T-helper 17 cell (primary cell): Measurements from ENCODE around the gene SHTN1. TPM values are rescaled to one million over a fixed set of nuclear protein-coding genes. Genes with fewer than 3 reads are reported as not detected.

ENCODE experiments used
- ATAC-seq: fragments of 150-1000 bp; cut with Tn5 transposase; 2 replicates; pipeline ENCODE4 v1.10.0; 2021; ENCODE audit warnings: mild to moderate bottlenecking, moderate library complexity
- DNase-seq, 3 donors: peaks; one replicate each; pipeline versions ENCODE4 v3.0.0 to v3.0.0-alpha.2; 2020 to 2021
- H3K9me3 ChIP-seq: one replicate; pipeline ENCODE4 v1.7.0; 2013; ENCODE audit warnings: low read length, mild to moderate bottlenecking; ENCODE audit not compliant: control insufficient read depth, poor library complexity, severe bottlenecking
- H3K27ac Mint-ChIP-seq: one replicate; pipeline ENCODE4 v1.8.0; 2022; ENCODE audit warnings: mild to moderate bottlenecking, moderate library complexity, mixed read lengths
- H3K27me3 Mint-ChIP-seq: one replicate; pipeline ENCODE4 v1.8.0; 2022; ENCODE audit warnings: mixed read lengths
- H3K36me3 Mint-ChIP-seq: one replicate; pipeline ENCODE4 v1.8.0; 2022; ENCODE audit warnings: low read depth, mixed read lengths
- H3K4me1 Mint-ChIP-seq: one replicate; pipeline ENCODE4 v1.8.0; 2022; ENCODE audit warnings: mild to moderate bottlenecking, mixed read lengths
- H3K4me3 Mint-ChIP-seq: one replicate; pipeline ENCODE4 v1.8.0; 2022; ENCODE audit warnings: mild to moderate bottlenecking, moderate library complexity, mixed read lengths
- total RNA-seq, 4 donors: library from RNA in 2 of 4; stranded (reverse) in 2 of 4; gene quantifications; one replicate each; pipeline ENCODE4 v1.2.3 and lab custom pipeline; 2022 to 2026

Gene SHTN1
- total RNA-seq, 2 donors from 2014 or later, result 2.4 to 2.7 TPM

DNA sequence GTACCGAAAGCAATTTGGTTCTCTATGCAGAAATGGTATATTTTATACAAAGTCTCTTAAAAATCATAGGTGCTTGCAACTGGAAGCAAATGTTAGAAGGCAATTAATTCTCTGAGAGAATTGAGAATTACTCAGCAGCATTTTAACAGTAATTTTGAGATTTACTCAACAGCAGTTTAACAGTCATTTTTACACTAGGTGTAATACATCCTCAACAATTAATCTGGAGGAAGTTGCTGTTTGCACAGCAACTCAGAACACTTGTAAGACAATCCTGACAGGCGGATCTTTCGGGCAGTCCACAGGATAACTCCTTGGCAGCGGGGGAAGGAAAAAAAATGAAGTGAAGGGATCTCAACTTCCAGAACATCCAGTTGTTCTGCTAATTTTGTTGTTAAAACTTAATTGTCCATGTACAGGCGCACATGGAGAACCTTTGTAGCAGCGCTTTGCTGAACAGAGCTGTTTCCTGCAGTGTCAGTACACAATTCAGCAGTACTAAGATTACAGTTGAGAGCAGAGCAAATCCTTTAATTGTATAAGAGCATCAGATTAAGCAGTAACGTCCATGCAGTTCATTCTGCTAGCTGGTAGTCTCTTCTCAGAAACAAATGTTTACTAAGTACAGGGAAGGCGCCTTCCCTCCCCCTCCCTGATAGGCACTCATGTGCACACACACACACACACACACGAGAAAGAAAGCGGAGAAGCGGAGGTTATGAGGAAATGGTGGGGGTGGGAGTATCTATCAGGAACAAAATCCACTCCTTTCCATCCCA, 111.9 kb downstream of the SHTN1 start:
- Mint-ChIP-seq H3K36me3 (no peaks in the 10 kb centered on the region), H3K4me1 (peaks cover 3% of the 10 kb centered on the region), H3K27ac (no peak overlapping the region), H3K27me3 (peaks cover 35% of the 10 kb centered on the region), H3K4me3 (no peak overlapping the region)
- H3K9me3 ChIP-seq, result no peaks in the 10 kb centered on the region
- ATAC-seq, result no peak
- DNase-seq, result no peak

DNA sequence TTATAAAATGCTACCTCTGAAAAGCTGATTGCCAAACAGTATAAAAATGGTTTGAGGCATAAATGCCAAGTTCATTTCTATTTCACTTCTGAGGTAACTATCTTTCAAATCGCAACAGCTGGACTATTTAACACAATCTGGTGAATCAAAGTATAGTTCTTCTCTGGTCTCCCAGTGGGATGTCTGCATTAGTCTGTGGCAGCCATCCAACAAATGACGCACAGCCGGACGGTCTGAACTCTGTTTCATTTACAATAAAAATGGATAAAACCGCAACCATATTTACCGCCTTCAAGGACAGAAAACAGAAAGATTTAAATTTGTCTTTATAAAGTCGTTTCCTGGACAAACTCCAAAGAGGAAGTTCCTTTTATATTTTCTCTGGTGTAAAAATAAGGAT, 113.8 kb downstream of the SHTN1 start:
- no peak for DNase-seq
- Mint-ChIP-seq H3K4me3 (no peak overlapping the region), H3K27ac (no peak overlapping the region), H3K4me1 (peaks cover 3% of the 10 kb centered on the region), H3K36me3 (no peaks in the 10 kb centered on the region), H3K27me3 (peaks cover 47% of the 10 kb centered on the region)
- no peak for ATAC-seq
- no peaks in the 10 kb centered on the region for H3K9me3 ChIP-seq

DNA sequence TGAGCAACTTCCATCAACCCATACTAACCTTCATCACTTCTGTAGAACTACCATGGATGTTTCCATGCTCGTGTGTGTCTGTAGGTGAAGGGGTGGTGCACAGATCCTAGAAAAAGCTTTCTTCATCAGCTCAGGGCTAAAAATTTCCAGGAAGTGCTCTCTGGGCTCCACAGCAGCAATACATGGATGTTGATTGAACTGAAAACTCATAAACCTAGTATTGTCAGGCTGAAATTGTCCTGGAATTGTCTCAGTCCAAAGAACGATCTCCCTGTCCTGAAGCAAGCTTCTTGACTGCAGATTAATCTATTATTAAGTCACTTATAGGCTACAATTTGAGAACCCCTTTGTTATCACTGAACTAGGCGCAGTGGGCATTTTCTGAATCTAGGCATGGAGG, 115.9 kb downstream of the SHTN1 start:
- Mint-ChIP-seq H3K27ac (no peak overlapping the region), H3K4me3 (no peak overlapping the region), H3K4me1 (peaks cover 3% of the 10 kb centered on the region), H3K36me3 (no peaks in the 10 kb centered on the region), H3K27me3 (peaks cover 47% of the 10 kb centered on the region)
- ATAC-seq (no peak), DNase-seq (no peak)
- no peaks in the 10 kb centered on the region for H3K9me3 ChIP-seq

DNA sequence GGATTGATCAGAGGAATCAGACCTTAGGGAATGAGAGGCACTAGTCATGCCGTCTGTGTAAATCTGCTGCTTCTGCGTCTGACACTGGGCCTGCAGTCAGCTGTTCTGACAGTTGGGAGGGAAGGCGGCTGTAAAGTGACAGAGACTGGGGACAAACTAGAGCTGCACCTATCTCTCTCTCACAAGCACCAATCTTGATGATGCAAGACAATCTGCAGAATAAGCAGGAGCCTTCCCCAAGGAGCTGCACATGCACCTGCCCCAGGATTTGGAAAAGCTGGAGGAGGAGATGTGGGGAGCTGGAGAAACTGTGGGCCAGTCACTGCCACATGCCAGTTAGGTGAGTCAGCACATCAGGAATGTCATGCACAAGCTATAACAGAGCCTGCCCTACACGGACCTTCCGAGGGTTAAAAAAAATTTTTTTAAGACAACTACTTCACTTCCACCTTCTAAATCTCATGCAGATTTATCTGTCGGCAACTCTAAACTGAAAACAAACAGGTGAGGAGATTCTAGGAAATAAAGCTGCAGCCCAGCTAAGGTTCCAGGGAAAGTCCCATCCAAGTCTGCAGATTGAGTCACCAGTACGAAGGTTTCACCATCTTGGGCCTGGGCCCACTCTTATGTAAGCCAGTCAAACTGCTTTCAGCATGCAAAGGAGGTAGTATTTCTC, 116.5 kb downstream of the SHTN1 start:
- ATAC-seq (no peak), DNase-seq (no peak)
- Mint-ChIP-seq H3K27ac (no peak overlapping the region), H3K27me3 (peaks cover 45% of the 10 kb centered on the region), H3K4me1 (peaks cover 3% of the 10 kb centered on the region), H3K36me3 (no peaks in the 10 kb centered on the region), H3K4me3 (no peak overlapping the region)
- no peaks in the 10 kb centered on the region for H3K9me3 ChIP-seq

DNA sequence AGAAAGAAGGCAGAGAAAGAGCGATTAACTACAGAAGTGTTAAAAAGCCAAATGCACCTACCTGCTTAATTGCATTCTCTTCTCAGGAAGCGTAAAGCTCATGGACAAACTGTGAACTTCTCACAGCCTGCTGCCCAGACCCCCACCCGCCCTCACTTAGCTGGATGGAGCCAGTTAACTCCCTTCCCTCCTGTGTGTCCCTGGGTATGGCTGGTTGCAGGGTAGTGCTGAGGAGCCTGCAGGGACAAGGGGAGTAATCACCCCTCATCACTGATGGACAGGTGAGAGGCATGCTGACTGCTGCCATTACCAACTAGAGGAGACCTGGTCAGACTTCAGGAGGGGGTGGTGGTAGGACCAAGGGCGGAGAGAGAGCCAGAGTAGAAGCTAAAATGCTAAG, 118.2 kb downstream of the SHTN1 start:
- Mint-ChIP-seq H3K27me3 (peaks cover 36% of the 10 kb centered on the region), H3K27ac (no peak overlapping the region), H3K4me1 (no peaks in the 10 kb centered on the region), H3K36me3 (no peaks in the 10 kb centered on the region), H3K4me3 (no peak overlapping the region)
- H3K9me3 ChIP-seq, result no peaks in the 10 kb centered on the region
- DNase-seq (no peak), ATAC-seq (no peak)

DNA sequence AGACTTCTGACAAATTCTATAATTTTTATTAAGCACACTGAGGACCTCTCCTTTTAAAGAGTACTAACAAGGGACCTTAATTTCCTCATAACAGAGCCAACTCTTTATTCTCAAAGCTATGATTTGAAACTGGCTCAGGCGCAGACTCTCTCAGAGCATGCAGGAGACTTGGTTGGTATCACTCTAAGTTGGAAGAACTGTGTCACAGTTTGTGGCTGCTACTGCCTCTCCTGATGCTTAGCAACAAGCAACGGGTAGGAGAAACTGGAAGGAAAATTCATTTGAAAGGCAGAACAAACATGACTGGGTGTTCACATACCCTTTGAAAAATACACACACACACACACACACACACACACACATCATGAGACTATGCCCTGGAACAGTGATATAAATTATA, 122.3 kb downstream of the SHTN1 start:
- H3K27me3 Mint-ChIP-seq, result peaks cover 35% of the 10 kb centered on the region
- ATAC-seq, result no peak
- H3K4me1 Mint-ChIP-seq, result no peaks in the 10 kb centered on the region
- DNase-seq, result no peak
- no peak overlapping the region for H3K4me3 Mint-ChIP-seq
- H3K9me3 ChIP-seq, result no peaks in the 10 kb centered on the region
- H3K36me3 Mint-ChIP-seq, result no peaks in the 10 kb centered on the region
- H3K27ac Mint-ChIP-seq, result no peak overlapping the region

DNA sequence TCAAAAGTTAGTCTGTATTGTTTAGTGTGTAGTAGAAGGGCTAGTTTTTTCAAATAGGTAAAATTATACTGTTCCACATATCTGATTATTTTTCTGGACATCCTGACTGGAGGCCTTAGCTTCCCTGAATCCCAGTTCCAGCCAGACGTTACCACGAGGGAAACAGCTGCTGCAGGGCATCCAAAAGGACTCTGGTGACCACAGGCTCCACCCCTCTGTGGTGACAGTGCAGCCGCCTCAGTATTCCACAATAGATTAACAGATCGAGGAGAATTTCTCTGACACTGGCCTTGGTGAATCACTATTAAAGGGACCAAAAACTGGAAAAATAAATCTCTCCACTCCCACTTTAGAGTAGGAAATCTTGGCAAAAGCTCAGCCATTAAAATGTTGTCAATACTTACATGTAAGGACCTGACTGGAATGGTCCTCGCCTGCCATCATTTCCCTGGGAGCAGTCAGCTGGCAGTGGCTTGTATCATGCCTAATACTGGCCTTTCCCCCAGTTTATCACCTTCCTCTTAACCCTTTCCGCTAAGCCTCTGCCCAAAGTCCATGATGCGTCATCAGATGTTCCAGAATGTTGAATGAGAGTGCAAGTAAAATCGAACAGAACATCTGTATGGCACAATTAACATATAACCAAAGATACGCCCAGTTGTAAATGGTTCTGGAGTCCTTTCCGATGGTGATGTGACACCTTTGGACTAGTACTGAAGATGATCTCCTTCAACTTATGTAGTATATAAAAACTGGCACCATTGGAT, 124.1 kb downstream of the SHTN1 start:
- no peak for ATAC-seq

DNA sequence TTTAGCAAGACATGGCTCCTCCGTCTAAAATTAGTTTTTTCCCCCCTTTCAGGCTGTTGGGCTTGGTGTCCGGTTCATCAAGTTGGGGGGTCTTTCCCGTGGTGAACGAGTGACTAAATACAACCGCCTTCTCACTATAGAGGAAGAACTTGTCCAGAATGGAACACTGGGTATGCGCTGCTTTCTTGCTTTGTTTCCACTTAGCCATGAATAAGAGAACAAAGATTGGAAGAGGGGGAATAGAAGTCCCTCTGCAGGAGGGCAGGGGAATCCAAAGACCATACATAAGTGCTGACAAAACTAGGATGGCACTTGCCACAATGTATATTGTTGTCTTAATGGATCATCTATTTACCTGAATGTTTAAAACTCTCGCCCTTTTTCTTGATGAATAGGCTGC, 125.2 kb downstream of the SHTN1 start:
- no peak for ATAC-seq

More for the DNA sequence above, 124.1 kb downstream of the SHTN1 start:
- no peaks in the 10 kb centered on the region for H3K9me3 ChIP-seq
- no peak overlapping the region for H3K4me3 Mint-ChIP-seq
- no peaks in the 10 kb centered on the region for H3K4me1 Mint-ChIP-seq
- no peak for DNase-seq
- peaks cover 28% of the 10 kb centered on the region for H3K27me3 Mint-ChIP-seq
- no peak overlapping the region for H3K27ac Mint-ChIP-seq
- H3K36me3 Mint-ChIP-seq, result no peaks in the 10 kb centered on the region

DNA sequence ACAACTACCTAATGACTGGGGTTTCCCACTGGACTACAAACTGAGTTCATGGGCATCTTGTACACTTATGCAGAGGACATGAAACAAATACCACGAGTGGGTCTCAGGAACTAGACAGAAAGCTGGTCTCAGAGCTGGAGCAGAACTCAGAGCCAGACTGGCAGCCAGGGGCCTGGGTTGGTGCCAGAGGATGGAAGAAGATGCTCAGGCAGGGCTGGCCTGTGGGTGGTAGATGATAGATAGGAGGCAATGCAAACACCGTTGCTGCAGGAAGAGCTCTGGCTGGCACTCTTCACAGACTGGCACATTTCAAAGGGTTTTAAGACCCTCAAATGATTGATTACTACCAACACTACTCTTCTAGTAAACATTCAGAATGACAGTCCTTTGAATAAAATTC, 126.9 kb downstream of the SHTN1 start:
- peaks cover 28% of the 10 kb centered on the region for H3K27me3 Mint-ChIP-seq
- no peak for DNase-seq
- no peak overlapping the region for H3K4me3 Mint-ChIP-seq
- ATAC-seq, result no peak
- H3K27ac Mint-ChIP-seq, result no peak overlapping the region
- H3K4me1 Mint-ChIP-seq, result no peaks in the 10 kb centered on the region
- H3K36me3 Mint-ChIP-seq, result no peaks in the 10 kb centered on the region
- H3K9me3 ChIP-seq, result no peaks in the 10 kb centered on the region

More for the DNA sequence above, 125.2 kb downstream of the SHTN1 start:
- no peak for DNase-seq
- no peaks in the 10 kb centered on the region for H3K4me1 Mint-ChIP-seq
- H3K27me3 Mint-ChIP-seq, result peaks cover 28% of the 10 kb centered on the region
- no peaks in the 10 kb centered on the region for H3K9me3 ChIP-seq
- H3K4me3 Mint-ChIP-seq, result no peak overlapping the region
- H3K36me3 Mint-ChIP-seq, result no peaks in the 10 kb centered on the region
- H3K27ac Mint-ChIP-seq, result no peak overlapping the region

DNA sequence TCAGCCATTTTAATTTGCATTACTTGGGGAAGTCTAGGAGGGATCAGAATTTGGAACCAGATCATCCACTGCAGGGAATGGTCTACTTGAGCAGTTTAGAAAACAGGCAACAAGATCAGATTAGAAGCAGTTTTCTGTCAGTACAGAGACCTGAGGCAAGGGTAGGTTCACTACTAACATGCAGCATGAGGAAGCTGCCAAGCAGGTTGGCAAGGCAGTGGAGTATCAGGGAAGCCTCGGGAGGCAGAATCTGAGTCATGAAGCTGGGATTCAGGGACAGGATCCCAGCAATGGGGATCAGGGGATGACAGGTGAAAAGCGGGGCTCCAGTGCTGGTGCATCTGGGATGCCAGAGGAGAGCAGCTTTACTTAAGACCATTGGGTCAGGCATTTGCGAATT, 127.6 kb downstream of the SHTN1 start:
- no peak overlapping the region for H3K27ac Mint-ChIP-seq
- H3K9me3 ChIP-seq, result no peaks in the 10 kb centered on the region
- H3K27me3 Mint-ChIP-seq, result peaks cover 28% of the 10 kb centered on the region
- no peak for ATAC-seq
- H3K36me3 Mint-ChIP-seq, result no peaks in the 10 kb centered on the region
- H3K4me1 Mint-ChIP-seq, result no peaks in the 10 kb centered on the region
- H3K4me3 Mint-ChIP-seq, result no peak overlapping the region
- no peak for DNase-seq

DNA sequence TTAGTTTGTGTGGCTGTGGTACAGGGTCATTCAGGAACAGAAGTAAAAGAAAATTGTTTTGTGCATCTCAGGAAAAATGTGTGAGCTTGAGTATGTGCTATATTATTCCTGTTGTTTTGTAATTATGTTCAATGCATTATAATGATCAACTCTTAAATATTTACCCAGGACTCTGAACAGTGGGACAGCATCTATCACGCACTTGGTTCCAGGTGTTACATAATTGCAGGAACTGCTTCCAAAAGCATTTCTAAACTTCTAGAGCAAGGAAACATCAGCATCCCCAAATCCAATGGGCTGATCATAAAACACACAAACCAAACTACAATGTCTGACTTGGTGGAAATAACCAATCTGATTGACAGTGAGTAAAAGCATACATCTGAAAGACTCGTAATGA, 129.1 kb downstream of the SHTN1 start:
- H3K4me3 Mint-ChIP-seq, result no peak overlapping the region
- ATAC-seq, result no peak
- H3K36me3 Mint-ChIP-seq, result no peaks in the 10 kb centered on the region

DNA sequence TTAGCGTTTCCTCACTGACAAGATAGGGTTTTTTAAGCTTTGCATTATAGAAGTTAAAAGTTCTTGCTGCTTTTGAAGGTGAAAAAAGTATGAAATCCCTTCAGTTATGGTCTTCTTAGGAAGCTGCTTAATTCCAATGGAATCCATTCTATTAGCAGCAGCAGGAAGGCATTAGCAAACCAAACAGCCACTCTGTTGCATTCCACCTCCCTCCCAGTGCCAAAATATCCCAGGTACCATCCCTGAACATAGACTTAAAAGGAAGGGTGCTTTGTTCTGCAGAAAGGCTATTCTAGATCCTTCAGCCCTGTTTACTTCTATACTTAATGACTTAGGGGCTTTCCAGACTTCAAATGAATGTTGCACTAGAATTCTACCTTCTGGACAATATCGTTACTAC, 131.9 kb downstream of the SHTN1 start:
- no peaks in the 10 kb centered on the region for H3K36me3 Mint-ChIP-seq
- H3K27me3 Mint-ChIP-seq, result peaks cover 17% of the 10 kb centered on the region
- no peaks in the 10 kb centered on the region for H3K9me3 ChIP-seq
- H3K4me1 Mint-ChIP-seq, result no peaks in the 10 kb centered on the region
- DNase-seq (no peak), ATAC-seq (no peak)
- no peak overlapping the region for H3K4me3 Mint-ChIP-seq
- H3K27ac Mint-ChIP-seq, result no peak overlapping the region

More for the DNA sequence above, 129.1 kb downstream of the SHTN1 start:
- H3K27me3 Mint-ChIP-seq, result peaks cover 17% of the 10 kb centered on the region
- no peaks in the 10 kb centered on the region for H3K4me1 Mint-ChIP-seq
- H3K27ac Mint-ChIP-seq, result no peak overlapping the region
- H3K9me3 ChIP-seq, result no peaks in the 10 kb centered on the region
- DNase-seq, result no peak

DNA sequence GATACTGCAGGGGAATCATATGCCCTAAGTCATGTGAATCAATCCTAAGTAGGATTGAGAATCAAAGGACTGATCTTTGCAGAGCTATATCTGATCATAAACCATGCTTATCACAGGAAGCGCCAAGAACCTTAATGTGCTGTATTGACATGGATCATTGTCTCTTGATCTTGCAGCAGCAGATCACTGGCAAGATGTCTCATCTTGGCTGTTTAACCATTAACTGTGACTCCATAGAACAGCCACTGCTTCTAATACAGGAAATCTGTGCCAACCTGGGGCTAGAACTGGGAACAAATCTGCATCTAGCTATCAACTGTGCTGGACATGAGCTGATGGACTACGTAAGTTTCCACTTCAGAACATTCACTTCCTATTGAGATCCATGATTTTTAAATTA, 134.0 kb downstream of the SHTN1 start:
- Mint-ChIP-seq H3K27me3 (peaks cover 24% of the 10 kb centered on the region), H3K4me3 (no peak overlapping the region), H3K4me1 (no peaks in the 10 kb centered on the region), H3K27ac (no peak overlapping the region), H3K36me3 (no peaks in the 10 kb centered on the region)
- no peak for DNase-seq
- no peaks in the 10 kb centered on the region for H3K9me3 ChIP-seq
- no peak for ATAC-seq
